CD14-positive monocyte (primary cell): ENCODE data around the gene SHBG. TPM values are rescaled to one million over a fixed set of nuclear protein-coding genes. Genes with fewer than 3 reads are reported as not detected.

Experiments used
- DNase-seq, 3 donors: peaks; one replicate each; pipeline ENCODE4 v3.0.0-alpha.2; 2011 to 2022
- H2AFZ ChIP-seq: 2 replicates; pipeline ENCODE4 v1.6.0; 2012; ENCODE audit warnings: mild to moderate bottlenecking, low read depth, low read length, inconsistent platforms; ENCODE audit not compliant: insufficient read depth, poor library complexity, severe bottlenecking
- H3K27ac ChIP-seq, 2 donors: 1 replicate in 1 of 2; 2 replicates in 1 of 2; pipeline ENCODE4 v1.5.1; 2012 to 2013; ENCODE audit warnings: low read length in 2 of 2, control low read depth in 1 of 2, inconsistent platforms in 1 of 2, low read depth in 1 of 2, mild to moderate bottlenecking in 1 of 2
- H3K27me3 ChIP-seq, 2 donors: one replicate each; pipeline versions ENCODE4 v1.6.0 to v1.6.1; 2011 to 2013; ENCODE audit warnings: low read length in 2 of 2; ENCODE audit not compliant: control insufficient read depth in 2 of 2, insufficient read depth in 2 of 2
- H3K36me3 ChIP-seq, 2 donors: replicated peaks in 1 of 2; 1 replicate in 1 of 2; 2 replicates in 1 of 2; pipeline versions ENCODE4 v1.5.1 to v1.6.1; 2012 to 2013; ENCODE audit warnings: low read length in 2 of 2, control low read depth in 1 of 2, inconsistent platforms in 1 of 2, mild to moderate bottlenecking in 1 of 2; ENCODE audit not compliant: insufficient read depth in 2 of 2, control insufficient read depth in 1 of 2
- H3K4me1 ChIP-seq, 2 donors: 1 replicate in 1 of 2; 2 replicates in 1 of 2; pipeline versions ENCODE4 v1.5.1 to v1.6.1; 2012 to 2013; ENCODE audit warnings: low read length in 2 of 2, control low read depth in 1 of 2, inconsistent platforms in 1 of 2, mild to moderate bottlenecking in 1 of 2, moderate library complexity in 1 of 2; ENCODE audit not compliant: insufficient read depth in 2 of 2, control insufficient read depth in 1 of 2
- H3K4me2 ChIP-seq: replicated peaks from 2 replicates; pipeline ENCODE3; 2012; ENCODE audit warnings: low read length, moderate library complexity, mild to moderate bottlenecking; ENCODE audit not compliant: poor library complexity, severe bottlenecking; ENCODE audit errors: extremely low read depth
- H3K4me3 ChIP-seq, 3 experiments: fragments of 200-600 bp in 1 of 3; sonication (generic) in 1 of 3; replicated peaks in 1 of 3; 1 replicate in 2 of 3; 2 replicates in 1 of 3; pipeline ENCODE4 v1.5.1; 2011 to 2013; ENCODE audit warnings: low read length in 3 of 3, mild to moderate bottlenecking in 3 of 3, control low read depth in 2 of 3, low read depth in 2 of 3, inconsistent platforms in 1 of 3, moderate library complexity in 1 of 3
- H3K79me2 ChIP-seq: 2 replicates; pipeline ENCODE4 v1.6.0; 2012; ENCODE audit warnings: mild to moderate bottlenecking, control low read depth, inconsistent platforms, low read length, moderate library complexity; ENCODE audit not compliant: insufficient read depth
- H3K9ac ChIP-seq: 2 replicates; pipeline ENCODE4 v1.6.0; 2017; ENCODE audit warnings: low read length, mild to moderate bottlenecking; ENCODE audit not compliant: insufficient read depth, poor library complexity, severe bottlenecking
- H3K9me3 ChIP-seq, 2 donors: replicated peaks in 1 of 2; 1 replicate in 1 of 2; 2 replicates in 1 of 2; pipeline versions ENCODE4 v1.5.1 to v1.6.1; 2012 to 2013; ENCODE audit warnings: low read length in 2 of 2, control low read depth in 1 of 2; ENCODE audit not compliant: control insufficient read depth in 1 of 2, insufficient read depth in 1 of 2
- H4K20me1 ChIP-seq: 2 replicates; pipeline ENCODE4 v1.6.0; 2012; ENCODE audit warnings: mild to moderate bottlenecking, low read length, control low read depth, moderate library complexity; ENCODE audit not compliant: insufficient read depth
- H3K27ac Mint-ChIP-seq, 7 donors: one replicate each; pipeline ENCODE4 v1.8.0; 2020; ENCODE audit warnings: mild to moderate bottlenecking in 7 of 7, mixed read lengths in 7 of 7, moderate library complexity in 6 of 7, inconsistent platforms in 2 of 7
- H3K27me3 Mint-ChIP-seq, 3 donors: one replicate each; pipeline ENCODE4 v1.8.0; 2021 to 2022; ENCODE audit warnings: low read depth in 3 of 3, mild to moderate bottlenecking in 3 of 3, mixed read lengths in 3 of 3, moderate library complexity in 3 of 3, inconsistent platforms in 1 of 3
- H3K36me3 Mint-ChIP-seq, 2 donors: one replicate each; pipeline ENCODE4 v1.8.0; 2020; ENCODE audit warnings: mixed read lengths in 2 of 2, inconsistent platforms in 1 of 2, mild to moderate bottlenecking in 1 of 2
- H3K4me1 Mint-ChIP-seq: one replicate; pipeline ENCODE4 v1.8.0; 2020; ENCODE audit warnings: mild to moderate bottlenecking, mixed read lengths
- H3K4me3 Mint-ChIP-seq, 2 donors: one replicate each; pipeline ENCODE4 v1.8.0; 2020; ENCODE audit warnings: mild to moderate bottlenecking in 2 of 2, mixed read lengths in 2 of 2, moderate library complexity in 1 of 2
- H3K9me3 Mint-ChIP-seq, 7 donors: one replicate each; pipeline ENCODE4 v1.8.0; 2020 to 2022; ENCODE audit warnings: mixed read lengths in 7 of 7, mild to moderate bottlenecking in 6 of 7, moderate library complexity in 6 of 7, inconsistent platforms in 2 of 7
- WGBS: methylation state at CpG from one replicate; pipeline ENCODE4 v1.1.5; 2013; ENCODE audit warnings: missing lambda C conversion rate; ENCODE audit not compliant: insufficient coverage; 5-methylcytosine and 5-hydroxymethylcytosine counted together
- intact Hi-C, 2 donors: fragments of 100-400 bp; cut with micrococcal nuclease; formaldehyde crosslinking; loops; one replicate each; pipeline versions ENCODE4 v1.15.0 to v1.15.1; 2023
- polyA plus RNA-seq, 3 donors: library from polyadenylated mRNA; depleted of rRNA in 1 of 3; unstranded in 2 of 3; stranded (reverse) in 1 of 3; fragments of 300-500 nt in 2 of 3; fragments of >200 nt in 1 of 3; fragmentation: Illumina TruSeq in 2 of 3; gene quantifications; 1 replicate in 2 of 3; 2 replicates in 1 of 3; pipeline ENCODE4 v1.2.3, GENCODE V29; 2012 to 2021
- TF ChIP-seq, protein P1 (sequence below): fragments of 200-600 bp; IDR thresholded peaks from one replicate; pipeline ENCODE4 v1.8.0; 2022; ENCODE audit warnings: antibody characterized with exemption, mild to moderate bottlenecking

Gene SHBG
- polyA plus RNA-seq, 3 donors, result 0.43 TPM; not detected in 1

DNA sequence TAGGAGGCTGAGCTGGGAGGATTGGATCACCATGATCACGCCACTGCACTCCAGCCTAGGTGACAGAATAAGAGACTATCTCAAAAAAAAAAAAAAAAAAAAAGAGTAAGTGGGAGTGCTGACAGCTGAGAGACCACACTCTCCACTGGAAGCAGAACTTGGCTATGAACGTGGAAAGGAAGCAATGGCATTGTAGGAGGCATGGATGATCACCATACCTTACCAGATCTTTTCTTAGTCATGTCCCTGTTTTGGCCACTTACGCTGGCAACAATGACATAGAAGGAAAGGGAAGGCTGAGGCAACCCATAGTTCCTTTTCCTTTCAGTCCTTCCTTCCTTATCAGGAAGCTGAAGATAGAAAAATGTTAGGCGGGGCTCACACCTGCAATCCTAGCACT, 17.1 kb downstream of the SHBG start:
- TF ChIP-seq, protein P1, sequence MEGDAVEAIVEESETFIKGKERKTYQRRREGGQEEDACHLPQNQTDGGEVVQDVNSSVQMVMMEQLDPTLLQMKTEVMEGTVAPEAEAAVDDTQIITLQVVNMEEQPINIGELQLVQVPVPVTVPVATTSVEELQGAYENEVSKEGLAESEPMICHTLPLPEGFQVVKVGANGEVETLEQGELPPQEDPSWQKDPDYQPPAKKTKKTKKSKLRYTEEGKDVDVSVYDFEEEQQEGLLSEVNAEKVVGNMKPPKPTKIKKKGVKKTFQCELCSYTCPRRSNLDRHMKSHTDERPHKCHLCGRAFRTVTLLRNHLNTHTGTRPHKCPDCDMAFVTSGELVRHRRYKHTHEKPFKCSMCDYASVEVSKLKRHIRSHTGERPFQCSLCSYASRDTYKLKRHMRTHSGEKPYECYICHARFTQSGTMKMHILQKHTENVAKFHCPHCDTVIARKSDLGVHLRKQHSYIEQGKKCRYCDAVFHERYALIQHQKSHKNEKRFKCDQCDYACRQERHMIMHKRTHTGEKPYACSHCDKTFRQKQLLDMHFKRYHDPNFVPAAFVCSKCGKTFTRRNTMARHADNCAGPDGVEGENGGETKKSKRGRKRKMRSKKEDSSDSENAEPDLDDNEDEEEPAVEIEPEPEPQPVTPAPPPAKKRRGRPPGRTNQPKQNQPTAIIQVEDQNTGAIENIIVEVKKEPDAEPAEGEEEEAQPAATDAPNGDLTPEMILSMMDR, result no peak
- Histone ChIP-seq H3K27ac (peak overlapping the region in 1 of 2 donors; percentile 13), H3K4me1 (peaks cover 51 to 66% of the 10 kb centered on the region in 2 donors), H2AFZ (no peak overlapping the region), H4K20me1 (no peaks in the 10 kb centered on the region), H3K4me3 (no peak overlapping the region), H3K9ac (no peak overlapping the region), H3K4me2 (no peak overlapping the region), H3K27me3 (peaks cover 17 to 22% of the 10 kb centered on the region in 2 donors), H3K79me2 (no peaks in the 10 kb centered on the region), H3K36me3 (no peaks in the 10 kb centered on the region), H3K9me3 (no peaks in the 10 kb centered on the region)
- Mint-ChIP-seq H3K36me3 (peaks cover 6 to 15% of the 10 kb centered on the region in 2 donors), H3K4me1 (peaks cover 62% of the 10 kb centered on the region), H3K27ac (peak overlapping the region in 5 of 7 donors; percentile 38 to 74 (median 61)), H3K27me3 (peaks cover 23 to 39% (median 28%) of the 10 kb centered on the region in 3 donors), H3K9me3 (peaks cover 0 to 20% (median 2%) of the 10 kb centered on the region in 7 donors), H3K4me3 (peak overlapping the region in 1 of 2 donors; percentile 15)
- no CpG with 5 or more reads among the region's 4 CpGs for WGBS
- intact Hi-C loops, result no loop called here
- peak; percentile 47 to 69 (median 66) for DNase-seq

DNA sequence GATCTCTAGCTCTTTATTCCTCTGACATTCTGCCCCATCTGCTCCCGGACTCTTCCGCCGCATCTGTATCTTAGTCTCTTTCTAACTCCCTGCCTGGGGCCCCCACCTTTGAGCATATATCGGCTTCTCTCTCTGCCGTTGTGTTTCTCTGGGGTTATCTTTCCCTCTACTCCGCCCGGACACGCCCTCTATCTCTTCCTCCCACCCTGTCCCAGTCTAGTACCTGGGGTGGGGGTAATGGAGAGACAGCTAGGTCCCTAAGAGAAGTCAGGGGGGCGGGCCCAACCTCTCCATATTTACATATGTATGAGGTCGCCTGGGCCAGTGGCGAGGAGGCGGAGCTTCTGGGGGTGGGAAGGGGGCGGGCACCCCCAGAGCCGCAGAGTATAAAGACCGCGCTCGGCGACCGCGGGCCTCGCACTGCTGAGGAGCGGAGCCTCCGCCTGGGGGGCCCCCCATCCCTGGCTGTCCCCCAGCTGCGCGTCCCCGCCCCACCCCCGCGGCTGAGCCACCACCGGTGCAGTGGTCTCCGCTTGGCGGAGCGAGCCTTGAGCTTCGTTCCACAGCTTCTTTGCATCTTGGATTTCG, 20.7 kb downstream of the SHBG start, which contains the start of gene ATP1B2:
Gene ATP1B2, plus strand, starts transcription at position 418 of the 588 bp plus-strand sequence. CDS start 593 bp downstream, outside the sequence.
- H3K9me3 ChIP-seq, result no peaks in the 10 kb centered on the region
- no peak within 1 kb of the TSS for H3K27ac ChIP-seq
- TF ChIP-seq, protein P1, result no peak
- Mint-ChIP-seq H3K36me3 (peaks cover 7 to 17% of the 10 kb centered on the region in 2 donors), H3K4me3 (peak within 1 kb of the TSS; percentile 80 to 94), H3K4me1 (peaks cover 39% of the 10 kb centered on the region), H3K27ac (peak within 1 kb of the TSS in 3 of 7 donors; percentile 46 to 72 (median 50)), H3K27me3 (peaks cover 44 to 66% (median 50%) of the 10 kb centered on the region in 3 donors), H3K9me3 (peaks cover 0 to 23% (median 4%) of the 10 kb centered on the region in 7 donors)
- H3K79me2 ChIP-seq, result no peaks in the 10 kb centered on the region
- peak within 1 kb of the TSS; percentile 42 to 81 (median 56) for H3K4me3 ChIP-seq
- peaks cover 33 to 43% of the 10 kb centered on the region in 2 donors for H3K4me1 ChIP-seq
- DNase-seq, result peak; percentile 61 to 69 (median 65)
- peaks cover 35 to 46% of the 10 kb centered on the region in 2 donors for H3K27me3 ChIP-seq
- H3K36me3 ChIP-seq, result no peaks in the 10 kb centered on the region
- intact Hi-C loops, result no loop called here
- under 1% methylated on average over 23 of the region's 34 CpGs for whole genome bisulfite sequencing
- H4K20me1 ChIP-seq, result no peaks in the 10 kb centered on the region
- H3K9ac ChIP-seq, result peak within 1 kb of the TSS; percentile 36
- peak within 1 kb of the TSS; percentile 94 for H3K4me2 ChIP-seq
- H2AFZ ChIP-seq, result peak within 1 kb of the TSS; percentile 78
